Neuron (in vitro differentiated cells): ENCODE data around the gene KLHL5.
A peak's percentile ranks its signal among the peaks of the same experiment; 100 is the strongest.

ENCODE experiments used
- H2AFZ ChIP-seq: one replicate; pipeline ENCODE4 v1.6.1; 2013; ENCODE audit warnings: low read depth, mild to moderate bottlenecking, inconsistent platforms, low read length, moderate library complexity
- H3K27me3 ChIP-seq: one replicate; pipeline ENCODE4 v1.6.1; 2013; ENCODE audit warnings: low read length; ENCODE audit not compliant: insufficient read depth
- H3K36me3 ChIP-seq: one replicate; pipeline ENCODE4 v1.6.1; 2013; ENCODE audit warnings: low read length; ENCODE audit not compliant: insufficient read depth
- H3K4me1 ChIP-seq: one replicate; pipeline ENCODE4 v1.6.1; 2013; ENCODE audit warnings: low read length; ENCODE audit not compliant: insufficient read depth
- H3K4me3 ChIP-seq: 2 replicates; pipeline ENCODE4 v1.5.1; 2013; ENCODE audit warnings: mild to moderate bottlenecking, low read length, moderate library complexity
- H3K9me3 ChIP-seq: one replicate; pipeline ENCODE4 v1.6.1; 2013; ENCODE audit warnings: low read length

The KLHL5 gene

DNA sequence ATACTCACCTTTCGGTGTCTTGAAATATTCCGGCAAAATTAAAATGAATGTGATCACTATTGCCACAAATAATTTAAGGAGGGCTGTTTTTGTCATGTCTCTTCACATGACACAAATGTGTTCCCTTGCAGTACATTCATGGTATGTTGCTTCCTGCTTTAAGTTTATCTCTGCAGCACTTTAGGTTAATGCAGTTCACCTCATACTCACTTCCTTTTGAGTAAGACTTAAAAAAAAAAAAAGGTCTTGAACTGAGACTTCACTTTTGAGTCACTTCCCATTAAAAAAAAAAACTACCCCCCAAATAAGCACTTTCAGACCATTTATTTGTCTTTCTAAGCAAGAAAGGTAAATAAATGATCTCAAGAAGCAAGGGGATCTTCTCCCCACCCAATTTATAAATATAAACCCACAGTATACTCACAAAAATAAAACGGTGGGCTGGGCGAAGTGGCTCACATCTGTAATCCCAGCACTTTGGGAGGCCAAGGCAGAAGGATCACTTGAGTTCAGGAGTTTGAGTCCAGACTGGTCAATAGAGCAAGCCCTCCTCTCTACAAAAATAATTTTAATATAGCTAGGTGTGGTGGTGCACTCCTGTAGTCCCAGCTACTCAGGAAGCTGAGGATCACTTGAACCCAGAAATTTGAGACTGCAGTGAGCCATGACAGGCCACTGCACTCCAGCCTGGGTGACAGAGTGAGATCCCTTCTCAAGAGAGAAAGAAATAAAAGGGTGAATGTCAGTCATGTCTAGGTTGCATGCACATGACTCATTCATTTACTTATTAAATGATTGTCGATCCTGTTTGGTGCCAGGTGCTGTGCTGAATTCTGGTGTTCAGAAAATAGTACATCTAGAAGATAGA is 29.6 kb upstream of the KLHL5 start, which contains the start of gene TMEM156:
Gene TMEM156 (minus strand): TSS at position 192 of the 868 bp plus-strand sequence. CDS start 96 bp downstream, at position 96.
- no peak within 1 kb of the TSS for H3K4me3 ChIP-seq
- peaks cover 3% of the 10 kb centered on the region for H3K4me1 ChIP-seq
- no peak within 1 kb of the TSS for H2AFZ ChIP-seq
- no peaks in the 10 kb centered on the region for H3K36me3 ChIP-seq
- no peaks in the 10 kb centered on the region for H3K9me3 ChIP-seq
- H3K27me3 ChIP-seq, result no peaks in the 10 kb centered on the region

DNA sequence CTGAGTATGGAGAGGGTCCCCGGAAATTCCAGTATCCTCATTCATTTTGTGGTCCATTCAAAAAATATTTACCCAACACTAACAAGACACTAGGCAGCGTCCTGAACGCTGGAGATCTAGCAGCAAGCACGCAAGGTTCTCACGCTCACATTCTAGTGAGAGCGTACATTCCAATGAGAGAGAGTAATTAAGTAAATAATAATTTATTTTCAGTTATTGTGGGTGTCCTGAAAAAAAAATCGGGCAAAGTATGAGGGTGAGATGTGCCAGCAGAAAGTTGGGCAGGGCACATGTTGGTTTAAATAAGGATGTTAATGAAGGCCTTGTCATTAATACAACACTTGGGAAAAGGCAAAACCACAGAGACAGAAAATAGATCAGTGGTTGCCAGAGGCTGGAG is 25.9 kb upstream of the KLHL5 start:
- H3K4me1 ChIP-seq, result peaks cover 12% of the 10 kb centered on the region
- no peaks in the 10 kb centered on the region for H3K36me3 ChIP-seq
- no peaks in the 10 kb centered on the region for H3K27me3 ChIP-seq
- no peak overlapping the region for H2AFZ ChIP-seq
- H3K9me3 ChIP-seq, result no peaks in the 10 kb centered on the region
- H3K4me3 ChIP-seq, result no peak overlapping the region

GRCh38 chr4:39037491-39037825 is 24.6 kb upstream of the KLHL5 start:
- no peaks in the 10 kb centered on the region for H3K36me3 ChIP-seq
- H3K4me1 ChIP-seq, result peaks cover 12% of the 10 kb centered on the region
- peak overlapping the region; percentile 80 for H2AFZ ChIP-seq
- H3K27me3 ChIP-seq, result no peaks in the 10 kb centered on the region
- no peaks in the 10 kb centered on the region for H3K9me3 ChIP-seq
- H3K4me3 ChIP-seq, result no peak overlapping the region

- no peak overlapping the region for H3K4me3 ChIP-seq
- no peaks in the 10 kb centered on the region for H3K27me3 ChIP-seq
- peak overlapping the region; percentile 80 for H2AFZ ChIP-seq
- H3K36me3 ChIP-seq, result no peaks in the 10 kb centered on the region
- no peaks in the 10 kb centered on the region for H3K9me3 ChIP-seq
- H3K4me1 ChIP-seq, result peaks cover 13% of the 10 kb centered on the region
These were observed 24.1 kb upstream of the KLHL5 start for GRCh38 chr4:39037941-39038340.

DNA sequence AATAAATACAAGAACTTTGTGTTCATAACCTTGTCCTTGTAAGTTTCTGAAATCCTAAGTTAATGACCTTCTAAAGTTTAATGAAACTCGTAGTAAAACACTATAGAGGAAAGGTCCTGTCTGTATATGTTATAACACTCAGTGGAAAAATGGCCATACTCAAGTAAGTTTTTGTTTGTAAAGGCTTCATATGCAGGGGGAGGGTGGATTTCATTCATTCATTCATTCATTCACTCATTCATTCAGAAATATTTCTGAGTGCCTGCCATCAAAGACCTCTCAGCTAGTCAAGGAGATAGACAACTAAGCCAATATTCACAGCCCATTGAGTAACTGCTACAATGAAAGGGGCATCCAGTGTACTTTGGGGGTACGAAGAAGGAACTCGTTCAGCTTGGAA is 22.9 kb upstream of the KLHL5 start:
- no peak overlapping the region for H2AFZ ChIP-seq
- no peaks in the 10 kb centered on the region for H3K9me3 ChIP-seq
- peaks cover 22% of the 10 kb centered on the region for H3K4me1 ChIP-seq
- no peaks in the 10 kb centered on the region for H3K36me3 ChIP-seq
- H3K27me3 ChIP-seq, result no peaks in the 10 kb centered on the region
- no peak overlapping the region for H3K4me3 ChIP-seq

DNA sequence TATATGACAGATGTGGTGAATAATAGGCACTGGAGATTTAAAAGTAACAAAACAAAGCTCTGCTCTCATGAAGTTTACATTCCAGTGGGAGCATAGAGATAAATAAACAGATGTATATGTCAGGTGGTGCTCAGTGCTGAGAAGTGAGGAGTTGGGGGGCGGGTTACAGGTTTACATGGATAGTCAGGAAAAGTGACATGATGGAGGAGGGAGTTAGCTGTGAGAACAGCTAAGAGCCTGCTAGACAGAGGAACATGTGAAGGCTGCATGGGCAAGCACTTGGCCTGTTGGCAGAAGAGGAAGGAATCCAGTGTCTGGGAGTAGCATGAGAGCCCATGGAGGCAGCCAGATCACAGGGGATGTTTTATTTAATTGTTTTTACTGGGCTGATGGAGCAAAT is 19.7 kb upstream of the KLHL5 start:
- H3K4me3 ChIP-seq, result no peak overlapping the region
- peaks cover 20% of the 10 kb centered on the region for H3K4me1 ChIP-seq
- no peak overlapping the region for H2AFZ ChIP-seq
- no peaks in the 10 kb centered on the region for H3K36me3 ChIP-seq
- no peaks in the 10 kb centered on the region for H3K27me3 ChIP-seq
- no peaks in the 10 kb centered on the region for H3K9me3 ChIP-seq

- Histone ChIP-seq H3K36me3 (no peaks in the 10 kb centered on the region), H3K4me3 (peak overlapping the region; percentile 70), H3K4me1 (peaks cover 11% of the 10 kb centered on the region)
These were observed 18.8 kb upstream of the KLHL5 start for GRCh38 chr4:39043058-39043860.

DNA sequence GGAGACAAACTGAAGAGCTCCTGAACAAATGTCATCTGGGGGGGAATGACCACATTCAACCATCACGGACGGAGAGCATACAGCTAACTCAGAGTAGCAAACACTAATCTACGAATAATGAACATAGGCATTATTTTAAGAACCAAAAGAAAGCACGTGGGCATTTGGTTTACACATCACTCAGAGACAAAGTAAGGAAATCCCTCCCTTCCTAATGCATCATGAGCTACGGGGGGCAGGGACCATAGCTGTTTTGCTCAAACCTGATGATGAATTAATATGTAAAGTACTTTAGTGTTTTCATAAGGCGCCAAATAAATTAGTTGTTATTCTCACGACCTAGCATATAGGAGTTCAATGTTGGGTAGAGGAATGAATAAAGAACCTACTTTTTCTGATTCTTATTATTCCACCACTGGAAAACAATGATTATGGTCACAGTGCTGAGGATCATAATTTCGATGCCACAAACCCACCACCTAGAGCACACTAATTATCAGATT is 18.1 kb upstream of the KLHL5 start:
- peaks cover 10% of the 10 kb centered on the region for H3K4me1 ChIP-seq
- peak overlapping the region; percentile 70 for H3K4me3 ChIP-seq
- peak overlapping the region; percentile 87 for H2AFZ ChIP-seq
- no peaks in the 10 kb centered on the region for H3K36me3 ChIP-seq
- no peaks in the 10 kb centered on the region for H3K9me3 ChIP-seq
- H3K27me3 ChIP-seq, result no peaks in the 10 kb centered on the region

More at GRCh38 chr4:39043058-39043860, 18.8 kb upstream of the KLHL5 start:
- H3K27me3 ChIP-seq, result no peaks in the 10 kb centered on the region
- H3K9me3 ChIP-seq, result no peaks in the 10 kb centered on the region
- H2AFZ ChIP-seq, result peak overlapping the region; percentile 87

DNA sequence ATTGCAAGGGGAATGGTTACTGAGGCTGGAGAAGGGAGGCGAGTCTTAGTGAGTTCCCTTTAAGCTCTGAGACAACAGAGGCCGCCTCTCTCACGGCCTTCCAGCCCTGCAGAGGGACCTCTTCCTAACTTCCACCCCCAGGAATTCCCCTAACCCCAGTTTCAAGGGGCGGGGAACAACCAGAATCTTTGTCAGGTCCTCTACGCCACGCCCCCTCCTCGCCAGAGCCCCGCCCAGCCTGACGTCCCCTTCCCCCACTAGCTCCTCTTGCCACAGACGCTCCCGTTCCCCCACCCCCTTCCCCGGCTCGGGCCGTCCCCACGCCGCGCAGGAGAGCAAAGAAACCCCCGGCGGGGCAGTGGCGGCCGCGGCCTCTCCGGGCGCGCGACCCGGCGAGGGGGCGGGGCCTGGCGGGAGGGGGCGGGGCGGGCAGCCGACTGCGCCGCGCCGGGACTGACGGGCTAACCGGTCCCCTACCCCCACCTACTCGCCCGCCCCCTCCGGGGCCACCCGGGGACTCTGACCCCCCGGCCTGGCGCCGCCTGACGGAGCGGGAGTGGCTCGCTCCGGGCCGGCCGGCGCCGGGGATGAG is 17.6 kb upstream of the KLHL5 start:
- Histone ChIP-seq H3K4me3 (peak overlapping the region; percentile 70), H3K36me3 (no peaks in the 10 kb centered on the region), H2AFZ (peak overlapping the region; percentile 87), H3K27me3 (no peaks in the 10 kb centered on the region), H3K9me3 (no peaks in the 10 kb centered on the region), H3K4me1 (peaks cover 10% of the 10 kb centered on the region)

DNA sequence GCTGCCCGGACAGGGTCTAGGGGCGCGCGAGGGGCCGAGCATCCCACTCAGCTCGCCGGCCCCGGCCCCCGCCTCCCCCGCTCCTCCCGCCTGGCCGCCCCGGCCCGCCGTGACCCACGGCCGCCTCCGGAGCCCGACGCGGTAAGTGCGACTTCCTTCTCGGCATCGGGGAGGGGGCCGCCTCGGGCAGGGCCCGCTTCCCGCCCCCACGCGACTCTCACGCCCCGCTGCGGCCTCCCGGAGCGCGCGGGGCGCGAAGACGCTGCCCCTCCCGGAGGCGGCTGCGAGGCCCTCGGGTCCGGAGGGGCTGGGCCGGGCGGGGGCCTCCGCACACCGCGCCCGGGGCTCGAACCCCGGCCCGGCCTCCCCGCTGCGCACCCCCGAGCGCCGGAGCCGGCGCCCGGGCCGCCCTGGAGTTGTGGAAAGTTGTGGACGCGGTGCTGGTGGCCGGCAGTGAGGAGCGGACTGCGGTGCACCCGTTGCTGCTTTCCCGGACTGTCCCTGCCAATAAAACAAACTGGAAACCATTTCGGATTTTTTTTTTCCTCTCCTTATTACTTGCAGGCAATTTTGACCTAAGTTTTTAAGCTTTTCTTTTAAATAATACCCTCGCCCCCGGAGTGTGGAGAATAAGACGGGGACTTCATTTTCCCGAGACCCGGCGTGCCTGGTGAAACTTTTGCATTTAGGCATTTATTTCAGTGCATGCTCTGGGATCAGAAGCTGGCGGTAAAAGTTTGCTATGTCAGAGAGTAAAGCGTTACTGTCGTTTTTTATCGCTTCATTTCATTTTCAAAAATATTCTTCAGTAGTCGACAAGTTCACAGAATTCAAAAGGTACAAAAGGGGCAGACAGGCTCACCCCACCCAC is 16.8 kb upstream of the KLHL5 start:
- peaks cover 10% of the 10 kb centered on the region for H3K4me1 ChIP-seq
- peak overlapping the region; percentile 70 for H3K4me3 ChIP-seq
- H3K9me3 ChIP-seq, result no peaks in the 10 kb centered on the region
- H3K36me3 ChIP-seq, result no peaks in the 10 kb centered on the region
- peak overlapping the region; percentile 87 for H2AFZ ChIP-seq
- no peaks in the 10 kb centered on the region for H3K27me3 ChIP-seq

DNA sequence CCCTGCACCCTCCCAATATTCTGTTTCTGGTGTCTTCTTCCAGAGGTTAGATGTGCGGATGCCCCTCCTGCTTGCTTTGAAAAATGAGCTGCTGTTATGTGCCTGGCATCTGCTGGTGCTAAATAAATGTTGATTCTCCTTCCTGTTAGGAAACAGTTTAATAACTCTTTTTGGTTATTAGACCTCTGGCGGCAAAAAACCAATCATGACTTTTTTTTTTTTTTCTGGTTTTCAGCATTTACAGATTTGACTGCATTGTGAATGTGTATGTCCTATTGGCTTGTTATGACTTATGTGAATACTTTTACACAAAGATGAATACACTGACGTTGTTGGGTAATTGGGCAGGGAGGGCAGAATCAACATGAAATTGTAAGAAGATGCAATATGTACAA is 16.2 kb upstream of the KLHL5 start:
- Histone ChIP-seq H2AFZ (peak overlapping the region; percentile 87), H3K4me1 (peaks cover 10% of the 10 kb centered on the region), H3K27me3 (no peaks in the 10 kb centered on the region), H3K4me3 (peak overlapping the region; percentile 70), H3K36me3 (no peaks in the 10 kb centered on the region), H3K9me3 (no peaks in the 10 kb centered on the region)

- no peaks in the 10 kb centered on the region for H3K27me3 ChIP-seq
- peak overlapping the region; percentile 70 for H3K4me3 ChIP-seq
- no peak overlapping the region for H2AFZ ChIP-seq
- H3K4me1 ChIP-seq, result peaks cover 10% of the 10 kb centered on the region
- no peaks in the 10 kb centered on the region for H3K36me3 ChIP-seq
- no peaks in the 10 kb centered on the region for H3K9me3 ChIP-seq
These were observed 15.8 kb upstream of the KLHL5 start for GRCh38 chr4:39046249-39046648.
